GM18858 (cell line): ENCODE results near the gene C20orf204.
"Not testable (repeated sequence)": the region's sequence is repeated elsewhere in the genome, so short reads cannot be mapped to it uniquely, and the experiment has no call there.

Source experiments
- ATAC-seq: cut with Tn5 transposase; IDR thresholded peaks from one replicate; pipeline ENCODE4 v1.9.1; 2021; ENCODE audit not compliant: unreplicated experiment

C20orf204 gene

DNA sequence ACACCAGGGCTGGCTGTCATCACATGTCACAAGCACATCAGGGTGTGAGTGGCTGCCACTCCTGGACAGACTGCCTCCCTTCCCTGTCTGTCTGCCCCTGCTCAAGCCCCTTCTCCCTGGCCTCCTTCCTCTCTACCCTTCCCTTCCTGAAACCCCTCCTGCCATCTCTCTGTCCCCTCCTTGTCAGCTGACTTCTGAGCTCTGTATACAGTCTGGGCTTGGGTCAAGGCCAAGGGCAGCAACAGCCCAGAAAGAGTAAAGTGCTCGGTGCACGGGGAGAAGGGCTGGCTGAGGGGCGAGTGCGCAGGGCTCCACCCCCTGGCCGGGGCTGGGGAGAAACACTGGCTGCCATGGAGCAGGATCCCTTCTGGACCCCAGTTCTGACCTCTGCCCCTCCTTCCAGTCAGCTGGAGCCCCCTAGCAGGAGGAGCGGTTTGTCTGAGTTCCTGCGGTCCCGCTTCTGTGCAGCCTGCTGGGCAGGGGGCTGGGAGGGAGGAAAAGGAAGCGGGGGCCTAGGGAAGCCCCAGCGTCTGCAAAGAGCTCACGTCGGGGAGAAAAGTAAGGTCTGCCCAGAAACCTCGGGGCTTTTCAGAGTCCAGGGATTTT, 46.2 kb downstream of the C20orf204 start:
- ATAC-seq = no peak

- no peak for ATAC-seq
Observed at GRCh38 chr20:64082820-64083377, 46.9 kb downstream of the C20orf204 start.

DNA sequence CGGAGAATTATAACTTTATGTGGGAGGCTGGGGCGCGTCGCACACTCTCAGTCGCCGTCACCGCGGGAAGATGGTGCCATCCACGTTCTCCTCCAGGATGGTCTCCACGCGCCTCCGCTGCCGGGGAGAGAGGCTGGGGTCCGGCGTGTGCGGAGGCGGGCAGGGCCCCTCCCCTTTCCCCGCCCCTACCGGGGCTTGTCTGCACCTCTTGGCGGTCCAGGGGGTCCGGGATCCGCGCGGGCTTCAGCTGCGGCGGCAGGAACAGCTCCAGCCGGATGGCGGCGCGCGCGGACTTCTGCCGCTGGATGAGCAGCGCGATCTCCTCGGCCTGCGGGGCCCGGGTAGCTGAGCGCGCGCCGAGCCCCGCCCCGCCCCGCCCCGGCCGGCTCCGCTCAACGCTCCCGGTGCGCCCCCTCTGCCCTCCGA, 47.4 kb downstream of the C20orf204 start:
- ATAC-seq = no peak

GRCh38 chr20:64083804-64084684, 48.1 kb downstream of the C20orf204 start, which contains the start of gene LKAAEAR1:
LKAAEAR1 (minus strand) TSS chr20:64084398; CDS start chr20:64084219, 179 bp downstream.
- ATAC-seq = no peak

GRCh38 chr20:64084685-64085152, 48.7 kb downstream of the C20orf204 start:
- no peak for ATAC-seq

- no peak for ATAC-seq
Observed at GRCh38 chr20:64086801-64087200, 50.8 kb downstream of the C20orf204 start.

DNA sequence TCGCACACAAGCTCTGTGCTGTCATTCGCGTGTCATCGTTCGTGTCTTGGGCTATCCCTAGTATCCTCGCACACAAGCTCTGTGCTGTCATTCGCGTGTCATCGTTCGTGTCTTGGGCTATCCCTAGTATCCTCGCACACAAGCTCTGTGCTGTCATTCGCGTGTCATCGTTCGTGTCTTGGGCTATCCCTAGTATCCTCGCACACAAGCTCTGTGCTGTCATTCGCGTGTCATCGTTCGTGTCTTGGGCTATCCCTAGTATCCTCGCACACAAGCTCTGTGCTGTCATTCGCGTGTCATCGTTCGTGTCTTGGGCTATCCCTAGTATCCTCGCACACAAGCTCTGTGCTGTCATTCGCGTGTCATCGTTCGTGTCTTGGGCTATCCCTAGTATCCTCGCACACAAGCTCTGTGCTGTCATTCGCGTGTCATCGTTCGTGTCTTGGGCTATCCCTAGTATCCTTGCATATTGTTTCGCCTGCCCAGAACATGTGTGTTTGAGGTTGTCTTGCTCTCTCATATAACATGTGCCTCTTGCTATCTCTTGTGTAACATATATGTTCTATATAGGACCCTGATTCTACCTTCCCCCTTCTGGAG, 51.3 kb downstream of the C20orf204 start:
- ATAC-seq = not testable (repeated sequence)

GRCh38 chr20:64088586-64088985, 52.6 kb downstream of the C20orf204 start:
- ATAC-seq = not testable (repeated sequence)
